Smooth muscle cell (in vitro differentiated cells): Measurements from ENCODE around the gene HNF4A. TPM values are rescaled to one million over a fixed set of nuclear protein-coding genes. Genes with fewer than 3 reads are reported as not detected.
A peak's percentile ranks its signal among the peaks of the same experiment; 100 is the strongest.

Source experiments
- DNase-seq: peaks from one replicate; lab custom pipeline; 2025; ENCODE audit not compliant: unreplicated experiment; lab: John Stamatoyannopoulos, UW
- H2AFZ ChIP-seq: fragments of 200-600 bp; sonication (generic); 2 replicates; pipeline ENCODE4 v1.6.0; 2016; ENCODE audit warnings: antibody characterized with exemption, low read depth, mild to moderate bottlenecking
- H3F3A ChIP-seq: fragments of 200-600 bp; sonication (generic); 2 replicates; pipeline ENCODE4 v1.6.0; 2017; ENCODE audit warnings: antibody characterized with exemption, low read depth
- H3K27ac ChIP-seq: fragments of 200-600 bp; sonication (generic); 2 replicates; pipeline ENCODE4 v1.5.1; 2016; ENCODE audit warnings: low read depth, mild to moderate bottlenecking
- H3K27me3 ChIP-seq: fragments of 200-600 bp; sonication (generic); 2 replicates; pipeline ENCODE4 v1.6.1; 2016; ENCODE audit warnings: low read depth, mild to moderate bottlenecking
- H3K36me3 ChIP-seq: fragments of 200-600 bp; sonication (generic); 2 replicates; pipeline ENCODE4 v1.5.1; 2016; ENCODE audit warnings: low read depth
- H3K4me1 ChIP-seq: fragments of 200-600 bp; sonication (generic); 2 replicates; pipeline ENCODE4 v1.5.1; 2016; ENCODE audit warnings: low read depth
- H3K4me2 ChIP-seq: fragments of 200-600 bp; sonication (generic); 2 replicates; pipeline ENCODE4 v1.6.0; 2016; ENCODE audit warnings: mild to moderate bottlenecking
- H3K4me3 ChIP-seq: fragments of 200-600 bp; sonication (generic); 2 replicates; pipeline ENCODE4 v1.5.1; 2016; ENCODE audit warnings: mild to moderate bottlenecking
- H3K79me2 ChIP-seq: fragments of 200-600 bp; sonication (generic); 2 replicates; pipeline ENCODE4 v1.6.0; 2016; ENCODE audit warnings: low read depth, mild to moderate bottlenecking
- H3K9ac ChIP-seq: fragments of 200-600 bp; sonication (generic); 2 replicates; pipeline ENCODE4 v1.6.0; 2016; ENCODE audit warnings: low read depth
- H3K9me3 ChIP-seq: fragments of 200-600 bp; sonication (generic); replicated peaks from 2 replicates; pipeline ENCODE4 v1.5.1; 2016; ENCODE audit warnings: low read depth
- H4K20me1 ChIP-seq: fragments of 200-600 bp; sonication (generic); 2 replicates; pipeline ENCODE4 v1.6.0; 2016; ENCODE audit warnings: low read depth
- CTCF ChIP-seq: fragments of 200-600 bp; sonication (generic); IDR thresholded peaks from 2 replicates; pipeline ENCODE4 v1.5.1; 2017; ENCODE audit warnings: borderline replicate concordance, mild to moderate bottlenecking, antibody characterized with exemption; ENCODE audit not compliant: insufficient read depth, poor library complexity, severe bottlenecking
- WGBS: methylation state at CpG from one replicate; pipeline ENCODE4 v1.1.7; 2016; ENCODE audit warnings: low lambda C conversion rate; 5-methylcytosine and 5-hydroxymethylcytosine counted together
- polyA plus RNA-seq: library from polyadenylated mRNA; unstranded; fragments of >200 nt; fragmentation: Nextera tagmentation; extraction: Ambion mirVana; gene quantifications from 2 replicates; pipeline ENCODE4 v1.2.1, GENCODE V29; 2016
- total RNA-seq: library from RNA; depleted of rRNA; stranded (reverse); fragments of >200 nt; gene quantifications from 2 replicates; pipeline ENCODE4 v1.2.3, GENCODE V29; 2014

HNF4A gene
- total and polyA plus RNA-seq, 2 experiments from 2014 or later: not detected

GRCh38 chr20:44459271-44459670, 103.8 kb downstream of the HNF4A start:
- H3K4me1 ChIP-seq: no peaks in the 10 kb centered on the region
- H3K27ac ChIP-seq: no peak overlapping the region
- no peak overlapping the region for H3K4me2 ChIP-seq
- TF ChIP-seq CTCF: no peak
- DNase-seq: no peak
- 91% methylated on average over 2 of the region's 2 CpGs for WGBS
- no peak overlapping the region for H3K9ac ChIP-seq
- no peak overlapping the region for H3K4me3 ChIP-seq
- H2AFZ ChIP-seq: no peak overlapping the region
- no peaks in the 10 kb centered on the region for H3K36me3 ChIP-seq
- no peaks in the 10 kb centered on the region for H4K20me1 ChIP-seq
- no peaks in the 10 kb centered on the region for H3F3A ChIP-seq
- no peaks in the 10 kb centered on the region for H3K27me3 ChIP-seq
- H3K9me3 ChIP-seq: no peaks in the 10 kb centered on the region
- H3K79me2 ChIP-seq: no peaks in the 10 kb centered on the region

- no peak for DNase-seq
- Histone ChIP-seq H3K4me3 (no peak overlapping the region), H3F3A (no peaks in the 10 kb centered on the region), H3K4me2 (no peak overlapping the region), H3K9ac (no peak overlapping the region), H3K4me1 (no peaks in the 10 kb centered on the region), H3K9me3 (no peaks in the 10 kb centered on the region), H3K27ac (no peak overlapping the region), H3K27me3 (no peaks in the 10 kb centered on the region), H4K20me1 (no peaks in the 10 kb centered on the region), H3K36me3 (no peaks in the 10 kb centered on the region), H3K79me2 (no peaks in the 10 kb centered on the region), H2AFZ (no peak overlapping the region)
- peak; percentile 26 for TF ChIP-seq CTCF
- WGBS: 20% methylated on average over 3 of the region's 3 CpGs
Measured at GRCh38 chr20:44460795-44461141, 105.3 kb downstream of the HNF4A start.

- 87% methylated on average over 6 of the region's 6 CpGs for whole genome bisulfite sequencing
- H3F3A ChIP-seq: no peaks in the 10 kb centered on the region
- no peak overlapping the region for H3K9ac ChIP-seq
- H3K4me3 ChIP-seq: no peak overlapping the region
- TF ChIP-seq CTCF: no peak
- no peaks in the 10 kb centered on the region for H3K27me3 ChIP-seq
- no peaks in the 10 kb centered on the region for H4K20me1 ChIP-seq
- H3K27ac ChIP-seq: no peak overlapping the region
- no peak for DNase-seq
- no peaks in the 10 kb centered on the region for H3K36me3 ChIP-seq
- H3K79me2 ChIP-seq: no peaks in the 10 kb centered on the region
- H3K4me2 ChIP-seq: no peak overlapping the region
- H3K4me1 ChIP-seq: no peaks in the 10 kb centered on the region
- no peaks in the 10 kb centered on the region for H3K9me3 ChIP-seq
- no peak overlapping the region for H2AFZ ChIP-seq
Measured at GRCh38 chr20:44461142-44461802, 105.8 kb downstream of the HNF4A start.

GRCh38 chr20:44461803-44462174, 106.3 kb downstream of the HNF4A start:
- H3K4me1 ChIP-seq: no peaks in the 10 kb centered on the region
- H3K9me3 ChIP-seq: no peaks in the 10 kb centered on the region
- no peaks in the 10 kb centered on the region for H3K36me3 ChIP-seq
- no peak for DNase-seq
- H3K79me2 ChIP-seq: no peaks in the 10 kb centered on the region
- H4K20me1 ChIP-seq: no peaks in the 10 kb centered on the region
- TF ChIP-seq CTCF: no peak
- H3K9ac ChIP-seq: no peak overlapping the region
- no peak overlapping the region for H2AFZ ChIP-seq
- H3K4me3 ChIP-seq: no peak overlapping the region
- H3F3A ChIP-seq: no peaks in the 10 kb centered on the region
- no peaks in the 10 kb centered on the region for H3K27me3 ChIP-seq
- WGBS: 79% methylated on average over 5 of the region's 5 CpGs
- no peak overlapping the region for H3K27ac ChIP-seq
- no peak overlapping the region for H3K4me2 ChIP-seq
